ENCODE results near the gene FOXM1.

FOXM1 gene

DNA sequence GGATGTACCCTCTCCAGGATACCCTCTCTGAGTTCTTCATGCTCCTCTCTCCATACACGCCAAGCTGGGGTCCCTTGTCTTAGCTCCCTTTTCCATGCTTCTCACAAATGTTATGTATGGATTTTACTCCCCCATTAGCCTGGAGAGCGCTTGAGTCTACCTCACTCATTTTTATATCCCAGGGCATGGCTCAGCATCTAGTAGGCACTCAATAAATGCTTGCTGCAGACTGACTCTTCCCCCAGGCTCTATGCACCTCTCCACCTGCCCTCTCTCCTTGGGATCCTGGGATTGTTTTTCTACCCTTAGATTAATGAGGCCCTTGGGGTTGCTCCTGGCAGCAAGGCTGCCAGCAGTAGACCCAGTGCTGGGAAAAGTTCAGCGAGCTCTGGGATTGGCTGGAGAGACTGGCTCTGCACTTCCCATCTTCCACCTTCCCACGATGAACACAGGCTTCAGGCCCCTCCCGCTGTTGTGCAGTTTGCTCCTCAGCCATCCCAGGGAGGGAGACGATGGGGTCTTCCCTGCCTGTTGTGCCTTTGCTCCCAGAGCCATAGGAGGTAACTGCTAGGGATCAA is 44.3 kb downstream of the FOXM1 start:
- DNase-seq (ENCODE audit: low read depth): no peak
- no peak overlapping the region for H3K4me3 ChIP-seq (ENCODE audit: low read length)
- no peak for TF ChIP-seq CTCF (IDR thresholded peaks at IDR 0.05; ENCODE audit: insufficient read depth, low read depth, low read length, missing control alignments)

DNA sequence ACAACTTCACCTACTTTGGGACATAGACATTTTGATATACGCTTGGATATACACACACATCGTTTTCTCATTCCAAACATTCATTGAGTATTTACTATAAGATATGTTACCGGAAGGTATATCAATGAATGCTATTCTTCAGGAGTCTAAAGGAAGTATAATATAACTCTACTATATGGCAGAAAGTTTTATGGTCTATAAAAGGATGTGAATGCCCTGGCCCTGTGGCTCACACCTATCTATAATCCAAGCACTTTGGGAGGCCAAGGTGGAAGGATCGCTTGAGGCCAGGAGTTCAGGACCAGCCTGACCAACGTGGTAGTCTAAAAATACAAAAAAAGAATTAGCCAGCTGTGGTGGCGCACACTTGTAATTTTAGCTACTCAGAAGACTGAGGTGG is 47.7 kb downstream of the FOXM1 start:
- no peak overlapping the region for H3K4me3 ChIP-seq (ENCODE audit: low read length)
- no peak for TF ChIP-seq CTCF (IDR thresholded peaks at IDR 0.05; ENCODE audit: insufficient read depth, low read depth, low read length, missing control alignments)
- no peak for DNase-seq (ENCODE audit: low read depth)

DNA sequence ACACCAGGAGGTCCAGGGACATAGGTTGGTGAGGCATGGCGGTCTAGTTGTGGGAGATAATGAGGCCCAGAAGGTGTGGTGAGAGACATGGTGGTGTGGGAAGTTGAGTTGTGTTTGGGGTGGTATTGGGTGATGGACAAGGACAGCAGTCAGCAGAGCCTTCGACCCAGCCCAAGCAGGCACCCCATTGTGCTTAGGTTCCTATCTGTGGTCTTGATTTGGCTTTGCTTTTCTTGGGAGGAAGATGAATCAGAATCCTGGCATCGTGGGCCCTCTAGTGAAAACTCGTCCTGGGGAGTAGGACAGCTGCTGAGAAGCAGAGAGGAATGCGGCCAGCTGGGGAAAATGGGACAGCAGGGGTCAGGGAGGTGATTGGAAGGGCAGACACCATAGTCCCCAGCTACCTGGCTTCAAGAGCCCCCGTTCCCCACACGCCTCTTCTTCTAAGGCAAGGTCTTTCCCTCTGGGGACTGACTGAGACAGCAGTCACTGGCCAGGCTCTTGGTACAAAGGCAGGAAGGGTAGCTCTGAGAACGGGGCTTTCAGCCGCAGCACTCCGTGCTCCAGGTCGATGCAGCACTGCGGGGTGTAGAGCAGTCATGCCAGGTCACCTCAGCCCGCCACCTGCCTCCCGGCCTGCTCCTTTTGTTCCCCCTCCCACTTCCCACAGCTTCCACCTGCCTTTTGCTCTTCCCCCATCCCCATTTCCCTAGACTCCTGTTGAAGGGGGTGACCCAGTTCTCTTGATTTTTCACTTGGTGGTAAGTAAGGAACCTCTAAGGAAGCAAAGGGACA is 50.1 kb downstream of the FOXM1 start:
- H3K4me3 ChIP-seq (ENCODE audit: low read length): no peak overlapping the region
- TF ChIP-seq CTCF (IDR thresholded peaks at IDR 0.05; ENCODE audit: insufficient read depth, low read depth, low read length, missing control alignments): no peak
- no peak for DNase-seq (ENCODE audit: low read depth)

GRCh38 chr12:2826036-2826435 is 50.9 kb downstream of the FOXM1 start:
- no peak for DNase-seq (ENCODE audit: low read depth)
- H3K4me3 ChIP-seq (ENCODE audit: low read length): no peak overlapping the region
- TF ChIP-seq CTCF (IDR thresholded peaks at IDR 0.05; ENCODE audit: insufficient read depth, low read depth, low read length, missing control alignments): no peak

DNA sequence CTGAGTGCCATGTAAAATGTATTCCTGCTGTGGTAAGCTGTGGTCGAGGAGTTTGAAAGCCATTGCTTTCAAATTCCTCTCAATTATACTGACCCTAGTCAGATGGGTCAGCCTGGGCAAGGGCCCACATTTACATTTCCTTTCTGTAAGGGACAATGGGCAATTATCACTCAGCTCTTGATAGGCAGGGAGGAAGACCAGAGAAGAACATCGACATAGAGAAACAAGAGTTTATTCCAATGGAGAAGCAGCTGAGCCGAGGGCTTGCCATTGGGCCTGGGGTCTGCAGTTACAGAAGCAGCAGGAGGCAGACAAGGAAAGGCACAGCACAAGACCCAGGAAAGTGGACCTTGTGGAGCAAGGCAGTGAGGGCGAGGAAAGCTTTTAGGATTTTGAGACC is 51.8 kb downstream of the FOXM1 start:
- no peak for DNase-seq (ENCODE audit: low read depth)
- H3K4me3 ChIP-seq (ENCODE audit: low read length): no peak overlapping the region
- no peak for TF ChIP-seq CTCF (IDR thresholded peaks at IDR 0.05; ENCODE audit: insufficient read depth, low read depth, low read length, missing control alignments)

GRCh38 chr12:2824541-2824940 is 52.4 kb downstream of the FOXM1 start:
- DNase-seq (ENCODE audit: low read depth): no peak
- no peak for TF ChIP-seq CTCF (IDR thresholded peaks at IDR 0.05; ENCODE audit: insufficient read depth, low read depth, low read length, missing control alignments)
- H3K4me3 ChIP-seq (ENCODE audit: low read length): no peak overlapping the region

- TF ChIP-seq CTCF (IDR thresholded peaks at IDR 0.05; ENCODE audit: insufficient read depth, low read depth, low read length, missing control alignments): no peak
- DNase-seq (ENCODE audit: low read depth): no peak
Measured at GRCh38 chr12:2823483-2823882, 53.5 kb downstream of the FOXM1 start.

More at GRCh38 chr12:2823483-2823882, 53.5 kb downstream of the FOXM1 start:
- H3K4me3 ChIP-seq (ENCODE audit: low read length): no peak overlapping the region

Data from epithelial cell of esophagus (primary cell).